PFSK-1 (cell line): ENCODE results near the gene OPRD1.

ENCODE experiments used
- FOXP2 ChIP-seq: optimal IDR thresholded peaks from 2 replicates; pipeline ENCODE3; 2011; ENCODE audit warnings: borderline replicate concordance, control low read depth, inconsistent platforms; ENCODE audit not compliant: insufficient read depth; ENCODE audit errors: extremely low read length, extremely low read depth
- POLR2AphosphoS5 ChIP-seq: IDR thresholded peaks from 2 replicates; pipeline ENCODE4 v1.6.1; 2012; ENCODE audit warnings: low read depth, mild to moderate bottlenecking, control low read depth, low read length, moderate library complexity
- SIN3A ChIP-seq: IDR thresholded peaks from 2 replicates; pipeline ENCODE4 v1.6.1; 2012; ENCODE audit warnings: mild to moderate bottlenecking, low read length, moderate library complexity, borderline replicate concordance; ENCODE audit not compliant: insufficient read depth
- TAF1 ChIP-seq: IDR thresholded peaks from 2 replicates; pipeline ENCODE4 v1.6.1; 2012; ENCODE audit warnings: low read length, control low read depth, borderline replicate concordance; ENCODE audit not compliant: insufficient read depth
- TF ChIP-seq, protein P1 (sequence below), 2 experiments: IDR thresholded peaks; 2 replicates each; pipeline versions ENCODE4 v1.6.1 to v1.8.0; 2011 to 2012; ENCODE audit warnings: low read depth in 2 of 2, low read length in 2 of 2, control low read depth in 1 of 2, inconsistent platforms in 1 of 2, mild to moderate bottlenecking in 1 of 2, moderate library complexity in 1 of 2; ENCODE audit not compliant: insufficient read depth in 1 of 2

OPRD1 gene

GRCh38 chr1:28882009-28882628, 70.1 kb downstream of the OPRD1 start:
- TF ChIP-seq TAF1 (no peak), FOXP2 (no peak), POLR2AphosphoS5 (no peak), SIN3A (no peak)
- TF ChIP-seq, protein P1, sequence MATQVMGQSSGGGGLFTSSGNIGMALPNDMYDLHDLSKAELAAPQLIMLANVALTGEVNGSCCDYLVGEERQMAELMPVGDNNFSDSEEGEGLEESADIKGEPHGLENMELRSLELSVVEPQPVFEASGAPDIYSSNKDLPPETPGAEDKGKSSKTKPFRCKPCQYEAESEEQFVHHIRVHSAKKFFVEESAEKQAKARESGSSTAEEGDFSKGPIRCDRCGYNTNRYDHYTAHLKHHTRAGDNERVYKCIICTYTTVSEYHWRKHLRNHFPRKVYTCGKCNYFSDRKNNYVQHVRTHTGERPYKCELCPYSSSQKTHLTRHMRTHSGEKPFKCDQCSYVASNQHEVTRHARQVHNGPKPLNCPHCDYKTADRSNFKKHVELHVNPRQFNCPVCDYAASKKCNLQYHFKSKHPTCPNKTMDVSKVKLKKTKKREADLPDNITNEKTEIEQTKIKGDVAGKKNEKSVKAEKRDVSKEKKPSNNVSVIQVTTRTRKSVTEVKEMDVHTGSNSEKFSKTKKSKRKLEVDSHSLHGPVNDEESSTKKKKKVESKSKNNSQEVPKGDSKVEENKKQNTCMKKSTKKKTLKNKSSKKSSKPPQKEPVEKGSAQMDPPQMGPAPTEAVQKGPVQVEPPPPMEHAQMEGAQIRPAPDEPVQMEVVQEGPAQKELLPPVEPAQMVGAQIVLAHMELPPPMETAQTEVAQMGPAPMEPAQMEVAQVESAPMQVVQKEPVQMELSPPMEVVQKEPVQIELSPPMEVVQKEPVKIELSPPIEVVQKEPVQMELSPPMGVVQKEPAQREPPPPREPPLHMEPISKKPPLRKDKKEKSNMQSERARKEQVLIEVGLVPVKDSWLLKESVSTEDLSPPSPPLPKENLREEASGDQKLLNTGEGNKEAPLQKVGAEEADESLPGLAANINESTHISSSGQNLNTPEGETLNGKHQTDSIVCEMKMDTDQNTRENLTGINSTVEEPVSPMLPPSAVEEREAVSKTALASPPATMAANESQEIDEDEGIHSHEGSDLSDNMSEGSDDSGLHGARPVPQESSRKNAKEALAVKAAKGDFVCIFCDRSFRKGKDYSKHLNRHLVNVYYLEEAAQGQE (IDR thresholded peaks at IDR 0.05; ENCODE audit: insufficient read depth in 1 of 2, low read depth in 2 of 2, low read length in 2 of 2) = no peak

GRCh38 chr1:28883242-28883616, 71.3 kb downstream of the OPRD1 start:
- no peak for TF ChIP-seq TAF1
- no peak for TF ChIP-seq POLR2AphosphoS5
- TF ChIP-seq, protein P1 (IDR thresholded peaks at IDR 0.05; ENCODE audit: insufficient read depth in 1 of 2, low read depth in 2 of 2, low read length in 2 of 2) = no peak
- no peak for TF ChIP-seq FOXP2
- TF ChIP-seq SIN3A = no peak

GRCh38 chr1:28885472-28885877, 73.5 kb downstream of the OPRD1 start:
- TF ChIP-seq SIN3A = no peak
- TF ChIP-seq, protein P1 (IDR thresholded peaks at IDR 0.05; ENCODE audit: insufficient read depth in 1 of 2, low read depth in 2 of 2, low read length in 2 of 2) = no peak
- TF ChIP-seq FOXP2 = no peak
- TF ChIP-seq TAF1 = no peak
- TF ChIP-seq POLR2AphosphoS5 = no peak

DNA sequence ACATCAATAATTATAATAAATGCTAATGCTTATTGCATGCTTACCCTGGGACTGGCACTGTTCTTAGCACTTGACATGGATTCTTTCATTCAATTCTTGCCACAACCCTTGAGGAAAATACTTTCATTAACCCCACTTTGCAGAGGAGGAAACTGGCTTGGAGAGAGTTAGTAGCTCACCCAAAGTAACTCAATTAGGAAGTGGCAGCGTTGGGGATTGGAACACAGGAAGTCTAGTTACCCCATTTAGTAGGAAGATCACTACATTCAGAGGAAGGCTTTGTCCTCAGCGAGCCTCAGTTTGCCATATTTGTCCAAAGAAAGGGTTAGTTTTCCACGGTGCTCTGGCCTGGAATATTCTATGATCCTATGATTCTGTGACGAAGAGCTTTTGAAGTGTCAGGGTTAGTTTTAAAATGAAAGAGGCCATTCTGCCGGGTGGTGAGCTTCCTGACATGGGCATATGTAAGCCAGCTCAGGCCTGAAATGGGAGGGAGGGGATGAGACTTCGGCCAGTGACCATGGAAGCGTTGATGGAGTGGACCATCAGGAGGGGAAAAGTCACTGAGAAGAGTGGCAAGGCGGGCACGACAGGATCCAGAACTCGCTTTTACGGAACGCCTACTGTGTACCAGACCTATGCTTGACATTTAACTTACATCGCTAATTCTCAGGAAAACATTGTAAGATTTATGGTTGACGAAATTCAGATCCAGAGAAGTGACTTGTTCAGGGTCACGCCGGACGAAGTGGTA, 74.2 kb downstream of the OPRD1 start:
- TF ChIP-seq FOXP2 = no peak
- TF ChIP-seq, protein P1 (IDR thresholded peaks at IDR 0.05; ENCODE audit: insufficient read depth in 1 of 2, low read depth in 2 of 2, low read length in 2 of 2) = no peak
- no peak for TF ChIP-seq POLR2AphosphoS5
- no peak for TF ChIP-seq SIN3A
- TF ChIP-seq TAF1 = no peak
